ENCODE data around the gene MAMDC2.

Gene MAMDC2

DNA sequence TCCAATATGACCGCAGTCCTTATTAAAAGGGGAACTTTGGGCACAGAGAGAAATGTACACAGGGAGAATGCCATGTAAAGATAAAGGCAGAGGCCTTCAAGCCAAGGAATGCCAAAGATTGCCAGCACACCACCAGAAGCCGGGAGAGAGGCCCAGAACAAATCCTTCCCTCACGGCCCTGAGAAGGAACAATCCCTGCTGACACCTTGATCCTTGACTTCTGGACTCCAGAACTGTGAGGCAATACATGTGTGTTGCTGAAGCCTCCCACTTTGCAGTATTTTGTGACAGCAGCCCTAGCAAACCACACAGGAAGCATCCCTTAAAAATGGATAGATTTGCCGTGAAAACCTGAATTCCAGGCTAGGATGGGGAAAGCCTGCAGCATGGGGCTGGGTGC lies 80.0 kb downstream of the MAMDC2 start:
- no peak for ATAC-seq
- TF ChIP-seq, protein P1, sequence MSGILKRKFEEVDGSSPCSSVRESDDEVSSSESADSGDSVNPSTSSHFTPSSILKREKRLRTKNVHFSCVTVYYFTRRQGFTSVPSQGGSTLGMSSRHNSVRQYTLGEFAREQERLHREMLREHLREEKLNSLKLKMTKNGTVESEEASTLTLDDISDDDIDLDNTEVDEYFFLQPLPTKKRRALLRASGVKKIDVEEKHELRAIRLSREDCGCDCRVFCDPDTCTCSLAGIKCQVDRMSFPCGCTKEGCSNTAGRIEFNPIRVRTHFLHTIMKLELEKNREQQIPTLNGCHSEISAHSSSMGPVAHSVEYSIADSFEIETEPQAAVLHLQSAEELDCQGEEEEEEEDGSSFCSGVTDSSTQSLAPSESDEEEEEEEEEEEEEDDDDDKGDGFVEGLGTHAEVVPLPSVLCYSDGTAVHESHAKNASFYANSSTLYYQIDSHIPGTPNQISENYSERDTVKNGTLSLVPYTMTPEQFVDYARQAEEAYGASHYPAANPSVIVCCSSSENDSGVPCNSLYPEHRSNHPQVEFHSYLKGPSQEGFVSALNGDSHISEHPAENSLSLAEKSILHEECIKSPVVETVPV (CRISPR knock-in tag; IDR thresholded peaks at IDR 0.05): no peak
- TF ChIP-seq ZNF8 (CRISPR knock-in tag; IDR thresholded peaks at IDR 0.05): no peak
- no peak for TF ChIP-seq ESRRG (CRISPR knock-in tag; IDR thresholded peaks at IDR 0.05)
- TF ChIP-seq SNAI2 (CRISPR knock-in tag; IDR thresholded peaks at IDR 0.05): no peak
- TF ChIP-seq ZNF70 (CRISPR knock-in tag; IDR thresholded peaks at IDR 0.05): no peak
- TF ChIP-seq TCF4 (CRISPR knock-in tag; IDR thresholded peaks at IDR 0.05; ENCODE audit: borderline replicate concordance): no peak
- TF ChIP-seq ZC3H10 (CRISPR knock-in tag; IDR thresholded peaks at IDR 0.05): no peak
- TF ChIP-seq BACH2 (CRISPR knock-in tag; IDR thresholded peaks at IDR 0.05; ENCODE audit: borderline replicate concordance): no peak
- TF ChIP-seq CSDC2 (CRISPR knock-in tag; IDR thresholded peaks at IDR 0.05): no peak
- TF ChIP-seq ARNTL (CRISPR knock-in tag; IDR thresholded peaks at IDR 0.05; ENCODE audit: borderline replicate concordance, low read depth): no peak
- no peak for TF ChIP-seq TOX (CRISPR knock-in tag; IDR thresholded peaks at IDR 0.05; ENCODE audit: borderline replicate concordance)
- TF ChIP-seq OSR1 (CRISPR knock-in tag; IDR thresholded peaks at IDR 0.05): no peak

DNA sequence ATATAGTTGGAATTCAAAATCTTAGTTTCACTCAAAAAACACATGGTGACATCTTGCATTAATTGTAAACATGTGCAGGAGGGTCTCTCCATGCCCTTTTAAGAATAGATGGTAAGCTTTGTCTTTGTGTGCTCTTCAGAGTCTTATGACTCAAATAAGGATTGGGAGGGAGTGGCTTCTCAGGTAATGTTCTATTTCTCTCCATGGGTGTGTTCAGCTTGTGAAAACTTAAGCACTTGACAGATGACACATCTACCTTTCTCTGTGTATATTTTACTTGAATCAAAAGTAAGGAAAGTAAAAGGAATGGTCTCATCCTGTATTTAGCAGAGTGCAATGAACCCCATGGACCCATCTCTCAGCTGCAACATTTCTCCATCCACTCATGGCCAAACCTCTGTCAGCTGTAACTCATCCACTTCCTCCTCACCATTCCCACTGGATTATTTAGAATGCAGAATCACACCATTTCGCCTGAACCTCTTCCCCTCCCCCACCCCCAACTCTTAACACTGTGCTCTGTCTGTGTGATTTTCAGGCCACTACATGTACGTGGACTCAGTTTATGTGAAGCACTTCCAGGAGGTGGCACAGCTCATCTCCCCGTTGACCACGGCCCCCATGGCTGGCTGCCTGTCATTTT lies 82.1 kb downstream of the MAMDC2 start:
- ATAC-seq: no peak
- no peak for TF ChIP-seq ZC3H10 (CRISPR knock-in tag; IDR thresholded peaks at IDR 0.05)
- no peak for TF ChIP-seq TCF4 (CRISPR knock-in tag; IDR thresholded peaks at IDR 0.05; ENCODE audit: borderline replicate concordance)
- no peak for TF ChIP-seq ARNTL (CRISPR knock-in tag; IDR thresholded peaks at IDR 0.05; ENCODE audit: borderline replicate concordance, low read depth)
- TF ChIP-seq ZNF565 (CRISPR knock-in tag; conservative IDR thresholded peaks at IDR 0.05; ENCODE audit: low read depth): no peak
- no peak for TF ChIP-seq RARB (CRISPR knock-in tag; IDR thresholded peaks at IDR 0.05)
- TF ChIP-seq ESRRG (CRISPR knock-in tag; IDR thresholded peaks at IDR 0.05): no peak
- TF ChIP-seq ZNF8 (CRISPR knock-in tag; IDR thresholded peaks at IDR 0.05): no peak
- TF ChIP-seq, protein P1 (CRISPR knock-in tag; IDR thresholded peaks at IDR 0.05): no peak
- no peak for TF ChIP-seq PPARA (CRISPR knock-in tag; IDR thresholded peaks at IDR 0.05; ENCODE audit: borderline replicate concordance)
- TF ChIP-seq, protein P2, sequence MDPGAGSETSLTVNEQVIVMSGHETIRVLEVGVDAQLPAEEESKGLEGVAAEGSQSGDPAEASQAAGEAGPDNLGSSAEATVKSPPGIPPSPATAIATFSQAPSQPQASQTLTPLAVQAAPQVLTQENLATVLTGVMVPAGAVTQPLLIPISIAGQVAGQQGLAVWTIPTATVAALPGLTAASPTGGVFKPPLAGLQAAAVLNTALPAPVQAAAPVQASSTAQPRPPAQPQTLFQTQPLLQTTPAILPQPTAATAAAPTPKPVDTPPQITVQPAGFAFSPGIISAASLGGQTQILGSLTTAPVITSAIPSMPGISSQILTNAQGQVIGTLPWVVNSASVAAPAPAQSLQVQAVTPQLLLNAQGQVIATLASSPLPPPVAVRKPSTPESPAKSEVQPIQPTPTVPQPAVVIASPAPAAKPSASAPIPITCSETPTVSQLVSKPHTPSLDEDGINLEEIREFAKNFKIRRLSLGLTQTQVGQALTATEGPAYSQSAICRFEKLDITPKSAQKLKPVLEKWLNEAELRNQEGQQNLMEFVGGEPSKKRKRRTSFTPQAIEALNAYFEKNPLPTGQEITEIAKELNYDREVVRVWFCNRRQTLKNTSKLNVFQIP (CRISPR knock-in tag; IDR thresholded peaks at IDR 0.05; ENCODE audit: borderline replicate concordance, low read depth): no peak
- TF ChIP-seq ZFP30 (CRISPR knock-in tag; IDR thresholded peaks at IDR 0.05): no peak
- TF ChIP-seq, protein P3, sequence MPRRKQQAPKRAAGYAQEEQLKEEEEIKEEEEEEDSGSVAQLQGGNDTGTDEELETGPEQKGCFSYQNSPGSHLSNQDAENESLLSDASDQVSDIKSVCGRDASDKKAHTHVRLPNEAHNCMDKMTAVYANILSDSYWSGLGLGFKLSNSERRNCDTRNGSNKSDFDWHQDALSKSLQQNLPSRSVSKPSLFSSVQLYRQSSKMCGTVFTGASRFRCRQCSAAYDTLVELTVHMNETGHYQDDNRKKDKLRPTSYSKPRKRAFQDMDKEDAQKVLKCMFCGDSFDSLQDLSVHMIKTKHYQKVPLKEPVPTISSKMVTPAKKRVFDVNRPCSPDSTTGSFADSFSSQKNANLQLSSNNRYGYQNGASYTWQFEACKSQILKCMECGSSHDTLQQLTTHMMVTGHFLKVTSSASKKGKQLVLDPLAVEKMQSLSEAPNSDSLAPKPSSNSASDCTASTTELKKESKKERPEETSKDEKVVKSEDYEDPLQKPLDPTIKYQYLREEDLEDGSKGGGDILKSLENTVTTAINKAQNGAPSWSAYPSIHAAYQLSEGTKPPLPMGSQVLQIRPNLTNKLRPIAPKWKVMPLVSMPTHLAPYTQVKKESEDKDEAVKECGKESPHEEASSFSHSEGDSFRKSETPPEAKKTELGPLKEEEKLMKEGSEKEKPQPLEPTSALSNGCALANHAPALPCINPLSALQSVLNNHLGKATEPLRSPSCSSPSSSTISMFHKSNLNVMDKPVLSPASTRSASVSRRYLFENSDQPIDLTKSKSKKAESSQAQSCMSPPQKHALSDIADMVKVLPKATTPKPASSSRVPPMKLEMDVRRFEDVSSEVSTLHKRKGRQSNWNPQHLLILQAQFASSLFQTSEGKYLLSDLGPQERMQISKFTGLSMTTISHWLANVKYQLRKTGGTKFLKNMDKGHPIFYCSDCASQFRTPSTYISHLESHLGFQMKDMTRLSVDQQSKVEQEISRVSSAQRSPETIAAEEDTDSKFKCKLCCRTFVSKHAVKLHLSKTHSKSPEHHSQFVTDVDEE (CRISPR knock-in tag; IDR thresholded peaks at IDR 0.05): no peak
- TF ChIP-seq, protein P4, sequence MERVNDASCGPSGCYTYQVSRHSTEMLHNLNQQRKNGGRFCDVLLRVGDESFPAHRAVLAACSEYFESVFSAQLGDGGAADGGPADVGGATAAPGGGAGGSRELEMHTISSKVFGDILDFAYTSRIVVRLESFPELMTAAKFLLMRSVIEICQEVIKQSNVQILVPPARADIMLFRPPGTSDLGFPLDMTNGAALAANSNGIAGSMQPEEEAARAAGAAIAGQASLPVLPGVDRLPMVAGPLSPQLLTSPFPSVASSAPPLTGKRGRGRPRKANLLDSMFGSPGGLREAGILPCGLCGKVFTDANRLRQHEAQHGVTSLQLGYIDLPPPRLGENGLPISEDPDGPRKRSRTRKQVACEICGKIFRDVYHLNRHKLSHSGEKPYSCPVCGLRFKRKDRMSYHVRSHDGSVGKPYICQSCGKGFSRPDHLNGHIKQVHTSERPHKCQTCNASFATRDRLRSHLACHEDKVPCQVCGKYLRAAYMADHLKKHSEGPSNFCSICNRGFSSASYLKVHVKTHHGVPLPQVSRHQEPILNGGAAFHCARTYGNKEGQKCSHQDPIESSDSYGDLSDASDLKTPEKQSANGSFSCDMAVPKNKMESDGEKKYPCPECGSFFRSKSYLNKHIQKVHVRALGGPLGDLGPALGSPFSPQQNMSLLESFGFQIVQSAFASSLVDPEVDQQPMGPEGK (CRISPR knock-in tag; IDR thresholded peaks at IDR 0.05; ENCODE audit: borderline replicate concordance): no peak
- TF ChIP-seq, protein P5, sequence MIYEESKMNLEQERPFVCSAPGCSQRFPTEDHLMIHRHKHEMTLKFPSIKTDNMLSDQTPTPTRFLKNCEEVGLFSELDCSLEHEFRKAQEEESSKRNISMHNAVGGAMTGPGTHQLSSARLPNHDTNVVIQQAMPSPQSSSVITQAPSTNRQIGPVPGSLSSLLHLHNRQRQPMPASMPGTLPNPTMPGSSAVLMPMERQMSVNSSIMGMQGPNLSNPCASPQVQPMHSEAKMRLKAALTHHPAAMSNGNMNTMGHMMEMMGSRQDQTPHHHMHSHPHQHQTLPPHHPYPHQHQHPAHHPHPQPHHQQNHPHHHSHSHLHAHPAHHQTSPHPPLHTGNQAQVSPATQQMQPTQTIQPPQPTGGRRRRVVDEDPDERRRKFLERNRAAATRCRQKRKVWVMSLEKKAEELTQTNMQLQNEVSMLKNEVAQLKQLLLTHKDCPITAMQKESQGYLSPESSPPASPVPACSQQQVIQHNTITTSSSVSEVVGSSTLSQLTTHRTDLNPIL (CRISPR knock-in tag; IDR thresholded peaks at IDR 0.05; ENCODE audit: low read depth): no peak

Measured in SK-N-SH treated with all-trans-retinoic acid at 6 μM for 48 hours (cell line).